ENCODE results near the gene P2RY10.
"Not testable (repeated sequence)": the region's sequence is repeated elsewhere in the genome, so short reads cannot be mapped to it uniquely, and the experiment has no call there.

The P2RY10 gene, protein sequence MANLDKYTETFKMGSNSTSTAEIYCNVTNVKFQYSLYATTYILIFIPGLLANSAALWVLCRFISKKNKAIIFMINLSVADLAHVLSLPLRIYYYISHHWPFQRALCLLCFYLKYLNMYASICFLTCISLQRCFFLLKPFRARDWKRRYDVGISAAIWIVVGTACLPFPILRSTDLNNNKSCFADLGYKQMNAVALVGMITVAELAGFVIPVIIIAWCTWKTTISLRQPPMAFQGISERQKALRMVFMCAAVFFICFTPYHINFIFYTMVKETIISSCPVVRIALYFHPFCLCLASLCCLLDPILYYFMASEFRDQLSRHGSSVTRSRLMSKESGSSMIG

DNA sequence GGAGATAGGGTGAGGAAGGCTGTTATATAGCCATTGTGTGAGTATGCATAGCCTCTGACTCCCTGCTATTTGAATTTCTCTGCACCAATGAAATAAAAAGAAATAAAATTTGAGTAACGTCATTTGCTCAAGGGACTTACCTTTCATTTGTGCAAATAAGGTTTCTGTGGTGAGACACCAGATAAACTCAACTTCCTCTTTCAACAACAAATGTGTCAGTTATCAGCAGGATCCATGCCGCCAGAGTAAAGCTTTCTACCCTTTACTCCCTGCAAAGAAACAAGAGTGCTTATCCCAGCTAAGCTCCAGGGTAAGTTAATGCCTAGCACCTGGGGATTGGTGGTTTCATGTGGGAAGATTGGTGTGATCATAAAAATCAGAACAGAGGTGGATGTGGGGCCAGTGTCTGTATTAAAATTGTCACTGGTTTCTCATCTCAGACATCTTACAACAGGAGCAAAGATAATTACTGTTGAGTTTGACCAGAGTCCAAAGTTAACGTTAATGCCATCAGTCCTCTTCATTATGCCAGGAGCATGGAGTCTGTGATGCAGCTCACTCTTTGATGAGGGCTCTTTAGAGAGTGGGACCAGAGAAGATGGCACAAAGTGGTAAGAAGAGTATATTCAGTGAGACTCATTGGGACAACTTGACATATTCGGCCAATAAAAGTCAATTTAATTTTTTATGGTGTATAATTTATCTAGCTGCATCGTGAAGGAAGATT, at the start of gene P2RY10:
Gene P2RY10, plus strand, starts transcription at position 206 of the 727 bp plus-strand sequence. CDS start 15,130 bp downstream, outside the sequence.
- no peak for DNase-seq

DNA sequence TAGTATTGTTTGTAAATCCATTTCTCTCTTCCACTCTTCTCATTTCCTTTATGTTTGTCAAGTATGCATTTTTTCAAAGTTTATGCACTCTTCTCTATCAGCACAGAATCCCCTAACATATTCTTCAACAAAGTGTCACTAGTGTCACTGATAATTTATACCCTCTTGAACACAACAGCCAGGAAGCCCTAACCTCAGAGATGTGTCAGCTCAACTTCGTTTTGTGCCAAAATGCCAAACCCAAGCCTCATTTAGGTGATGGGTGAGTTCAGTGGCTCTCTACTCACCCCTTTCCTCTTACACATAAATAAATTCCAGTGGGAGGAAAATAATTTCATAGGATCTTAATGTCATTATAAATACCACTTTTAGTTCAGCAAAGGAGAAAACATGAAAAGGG, 22.4 kb upstream of the P2RY10 start:
- DNase-seq, result no peak

DNA sequence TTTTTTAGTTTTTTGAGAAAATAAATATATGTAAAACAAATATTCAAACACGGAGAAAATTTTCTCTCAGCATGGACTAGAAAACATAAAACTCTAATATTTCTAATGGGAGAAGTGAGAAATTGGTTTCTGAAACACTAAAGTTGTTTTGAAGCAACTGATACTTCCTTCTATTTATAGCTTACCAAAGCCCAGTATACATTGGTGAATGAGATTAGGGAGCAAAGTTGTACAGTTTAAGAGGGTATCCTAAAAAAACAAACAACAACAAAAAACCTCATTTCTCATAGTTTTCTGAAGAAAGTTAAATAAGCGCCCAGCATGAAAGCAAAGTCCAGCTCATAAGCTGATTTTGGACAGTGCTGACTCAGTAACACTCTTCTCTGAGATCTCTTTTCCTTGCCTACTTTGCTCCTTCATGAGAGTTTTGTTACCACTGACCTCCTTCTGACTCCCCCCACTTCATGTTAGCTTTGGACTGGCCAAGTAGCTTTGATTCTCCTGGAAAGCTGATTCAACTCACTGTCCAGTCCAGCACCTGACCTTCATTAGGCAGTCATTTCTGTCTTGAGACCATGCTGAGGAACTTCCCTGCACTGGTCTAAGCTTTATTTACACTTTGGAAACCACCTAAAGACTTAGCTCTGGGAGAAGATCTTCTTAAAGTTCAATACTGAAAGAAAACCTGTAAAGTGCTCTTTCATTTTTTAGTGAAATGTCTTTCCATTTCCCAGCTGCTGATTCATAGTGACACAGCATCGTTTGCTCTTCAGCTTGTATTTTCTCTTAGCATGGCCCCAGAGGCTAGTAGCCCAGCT, 21.8 kb upstream of the P2RY10 start:
- DNase-seq, result no peak

DNA sequence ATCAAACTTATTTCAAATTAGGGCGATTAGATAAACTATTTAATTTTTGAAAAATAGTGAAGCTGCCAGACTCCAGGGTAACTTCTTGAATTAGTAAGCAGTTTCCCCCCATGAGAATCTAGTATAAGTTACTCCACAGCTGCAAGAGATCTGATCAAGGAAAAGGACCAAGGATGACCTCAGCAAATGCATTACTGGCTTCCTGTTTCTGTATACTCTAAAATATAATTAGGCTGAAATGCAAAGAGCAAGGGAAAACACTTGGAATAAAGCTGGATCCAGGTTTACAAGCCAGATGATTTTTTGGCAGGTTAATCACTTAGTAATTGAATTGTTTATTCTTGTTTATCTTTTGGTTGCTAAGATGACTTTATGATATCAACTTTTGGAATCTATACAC, 13.4 kb upstream of the P2RY10 start:
- no peak for DNase-seq

GRCh38 chrX:78934866-78935265, 10.3 kb upstream of the P2RY10 start:
- DNase-seq, result no peak

DNA sequence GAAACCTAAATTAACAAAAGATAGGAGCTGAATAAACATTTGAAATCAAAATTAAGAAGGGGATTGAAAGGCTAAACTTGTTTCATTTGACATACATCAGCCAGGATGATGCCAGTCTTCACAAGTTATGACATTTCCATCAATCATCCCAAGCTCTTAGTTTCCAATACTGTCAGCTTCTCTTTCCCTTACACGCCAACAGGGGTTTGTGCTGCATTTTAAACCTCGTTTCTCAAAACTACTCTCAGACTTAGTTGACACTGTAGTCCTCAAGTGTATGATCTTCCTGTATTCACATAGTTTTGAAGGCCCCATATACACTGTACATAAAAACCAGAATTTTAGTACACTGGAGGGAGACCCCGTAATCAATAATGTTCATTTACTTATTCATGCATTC, 840 bp upstream of the P2RY10 start:
- DNase-seq, result no peak

GRCh38 chrX:78946178-78946931, 1.2 kb downstream of the P2RY10 start:
- no peak for DNase-seq

- no peak for DNase-seq
These were observed 5.0 kb downstream of the P2RY10 start for GRCh38 chrX:78950009-78950835.

- DNase-seq, result no peak
These were observed 12.0 kb downstream of the P2RY10 start for GRCh38 chrX:78957049-78957767.

GRCh38 chrX:78957768-78958130, 12.6 kb downstream of the P2RY10 start:
- no peak for DNase-seq

DNA sequence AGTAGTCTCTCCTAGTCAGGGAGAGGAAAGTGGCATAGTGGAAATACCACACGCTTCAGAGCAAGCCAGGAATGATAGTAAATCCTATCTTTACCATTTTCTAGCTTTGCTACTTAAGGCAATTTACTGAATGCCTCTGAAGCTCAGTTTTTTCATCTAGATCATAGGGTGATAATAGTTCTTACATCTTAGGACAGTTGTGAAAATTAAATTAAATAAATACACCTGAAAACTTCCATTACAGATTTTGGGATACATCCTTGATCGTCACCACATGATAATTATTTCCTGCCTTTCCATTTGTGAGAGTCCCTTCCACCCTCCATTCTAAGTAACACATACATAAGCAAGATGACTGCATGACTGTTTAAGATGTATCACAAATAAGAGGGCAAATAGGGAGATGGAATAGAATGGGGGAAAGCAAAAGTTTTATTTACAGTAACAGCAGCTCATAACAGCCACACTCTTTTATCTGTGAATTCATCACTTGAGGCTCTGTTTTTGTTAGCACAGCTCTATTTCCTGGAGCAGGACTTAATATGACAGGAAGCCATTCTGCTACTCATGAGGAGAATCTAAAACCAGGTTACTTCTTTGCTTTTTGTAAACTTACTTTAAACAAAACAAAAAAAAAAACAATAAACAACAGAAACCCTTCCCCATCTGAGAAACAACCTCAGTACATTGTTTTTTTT, 13.4 kb downstream of the P2RY10 start:
- no peak for DNase-seq

DNA sequence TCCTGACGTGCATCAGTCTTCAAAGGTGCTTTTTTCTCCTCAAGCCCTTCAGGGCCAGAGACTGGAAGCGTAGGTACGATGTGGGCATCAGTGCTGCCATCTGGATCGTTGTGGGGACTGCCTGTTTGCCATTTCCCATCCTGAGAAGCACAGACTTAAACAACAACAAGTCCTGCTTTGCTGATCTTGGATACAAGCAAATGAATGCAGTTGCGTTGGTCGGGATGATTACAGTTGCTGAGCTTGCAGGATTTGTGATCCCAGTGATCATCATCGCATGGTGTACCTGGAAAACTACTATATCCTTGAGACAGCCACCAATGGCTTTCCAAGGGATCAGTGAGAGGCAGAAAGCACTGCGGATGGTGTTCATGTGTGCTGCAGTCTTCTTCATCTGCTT, 15.7 kb downstream of the P2RY10 start:
- DNase-seq, result no peak

- DNase-seq, result no peak
These were observed 19.4 kb downstream of the P2RY10 start for GRCh38 chrX:78964598-78964997.

DNA sequence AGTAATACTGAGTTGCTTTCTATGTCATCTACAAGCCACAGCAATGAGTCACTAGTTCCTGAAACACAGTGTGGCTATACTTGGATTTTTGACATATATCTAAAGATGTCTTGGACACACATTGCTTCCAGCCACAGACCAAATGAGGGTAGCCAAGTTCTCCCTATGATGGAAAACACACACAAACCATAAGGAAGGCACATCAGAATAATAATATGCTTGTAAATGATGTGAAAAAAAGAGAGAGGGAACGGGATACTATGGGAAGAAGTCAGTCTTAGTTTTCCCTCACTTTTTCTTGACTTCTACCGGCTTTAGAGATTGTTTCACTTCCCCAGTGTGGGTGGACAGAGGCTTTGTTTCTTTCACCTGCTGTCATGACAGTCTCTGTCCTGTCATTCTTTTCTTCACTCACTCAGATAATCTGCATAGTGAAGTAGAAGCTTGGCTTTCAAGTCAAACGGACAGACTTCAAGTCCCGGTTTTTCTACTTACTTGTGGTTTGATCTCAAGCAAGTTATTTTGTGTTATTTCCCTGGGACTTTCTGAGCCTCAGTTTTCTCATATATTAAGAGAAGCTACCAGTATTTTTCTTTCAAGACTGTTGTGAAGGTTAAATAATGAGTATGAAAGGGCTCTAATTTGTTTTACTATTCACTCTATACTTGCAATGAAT, 34.7 kb downstream of the P2RY10 start:
- no peak for DNase-seq

DNA sequence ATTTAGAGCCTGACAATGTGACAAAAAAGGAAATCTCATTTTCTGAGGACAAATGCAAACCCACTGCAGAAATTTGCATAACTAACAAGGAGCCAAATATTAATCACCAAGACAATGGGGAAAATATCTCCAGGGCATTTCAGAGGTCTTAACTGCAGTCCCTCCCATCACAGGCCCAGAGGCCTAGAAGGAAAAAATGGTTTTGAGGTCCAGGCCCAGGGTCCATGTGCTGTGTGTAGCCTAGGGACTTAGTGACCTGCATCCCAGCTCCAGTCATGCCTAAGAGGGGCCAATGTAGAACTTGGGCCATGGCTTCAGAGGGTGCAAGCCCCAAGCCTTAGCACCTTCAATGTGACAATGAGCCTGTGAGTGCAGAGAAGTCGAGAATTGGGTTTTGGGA, 44.2 kb downstream of the P2RY10 start:
- DNase-seq, result no peak

GRCh38 chrX:78997870-78998558, 52.8 kb downstream of the P2RY10 start:
- DNase-seq, result no peak

GRCh38 chrX:79007540-79007939, 62.3 kb downstream of the P2RY10 start:
- DNase-seq, result not testable (repeated sequence)

Measured in NCI-H1417 treated with DMSO at 0.1 percent for 48 hours (cell line).